ENCODE measurements around the gene SLC6A7.
A peak's percentile ranks its signal among the peaks of the same experiment; 100 is the strongest.

GRCh38 chr5:150175536-150175935 lies 14.3 kb upstream of the SLC6A7 start:
- TF ChIP-seq EP300 (IDR thresholded peaks at IDR 0.05): no peak
- no peak for TF ChIP-seq POLR2A (IDR thresholded peaks at IDR 0.05)
- peak in 2 of 7 experiments; percentile 22 to 23 for TF ChIP-seq CTCF (IDR thresholded peaks at IDR 0.05)
- no peak for TF ChIP-seq POLR2AphosphoS5 (IDR thresholded peaks at IDR 0.05)

Measured in stomach (tissue), 4 donors.